GM18870 (cell line): ENCODE measurements around the gene TMUB2.
"Not testable (repeated sequence)": the region's sequence is repeated elsewhere in the genome, so short reads cannot be mapped to it uniquely, and the experiment has no call there.

Experiments
- ATAC-seq: cut with Tn5 transposase; IDR thresholded peaks from one replicate; pipeline ENCODE4 v1.9.1; 2021; ENCODE audit warnings: moderate library complexity; ENCODE audit not compliant: unreplicated experiment

The TMUB2 gene

DNA sequence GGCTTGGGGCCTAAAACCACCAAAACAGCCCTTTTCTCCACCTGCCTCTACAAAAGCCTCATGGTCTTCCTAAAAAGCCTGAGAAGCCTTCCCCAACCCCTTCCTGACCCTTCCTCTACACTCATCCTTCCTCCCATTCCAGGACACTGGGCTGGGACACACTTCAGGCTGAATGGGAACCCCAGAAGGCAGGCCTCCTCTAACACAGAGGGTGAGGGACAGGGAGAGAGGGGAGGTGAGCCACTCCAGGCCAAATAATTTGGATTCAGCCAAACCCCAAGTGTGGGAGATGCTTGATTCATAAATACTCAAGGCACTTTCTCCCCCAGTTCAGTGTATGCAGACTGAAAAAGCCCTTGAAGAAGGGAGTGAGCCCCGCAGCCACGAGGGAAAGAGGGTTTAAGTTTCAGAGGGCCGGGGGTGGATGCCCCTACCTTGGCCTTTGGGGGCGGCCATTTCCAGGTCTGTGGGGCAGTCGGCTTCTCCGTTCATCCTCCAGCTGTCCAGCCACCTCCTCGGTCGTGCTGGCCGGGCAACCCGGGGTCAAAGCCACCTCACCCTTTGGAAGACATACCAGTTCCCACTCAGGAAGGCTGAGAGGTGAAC is 31.1 kb downstream of the TMUB2 start:
- ATAC-seq, result no peak

DNA sequence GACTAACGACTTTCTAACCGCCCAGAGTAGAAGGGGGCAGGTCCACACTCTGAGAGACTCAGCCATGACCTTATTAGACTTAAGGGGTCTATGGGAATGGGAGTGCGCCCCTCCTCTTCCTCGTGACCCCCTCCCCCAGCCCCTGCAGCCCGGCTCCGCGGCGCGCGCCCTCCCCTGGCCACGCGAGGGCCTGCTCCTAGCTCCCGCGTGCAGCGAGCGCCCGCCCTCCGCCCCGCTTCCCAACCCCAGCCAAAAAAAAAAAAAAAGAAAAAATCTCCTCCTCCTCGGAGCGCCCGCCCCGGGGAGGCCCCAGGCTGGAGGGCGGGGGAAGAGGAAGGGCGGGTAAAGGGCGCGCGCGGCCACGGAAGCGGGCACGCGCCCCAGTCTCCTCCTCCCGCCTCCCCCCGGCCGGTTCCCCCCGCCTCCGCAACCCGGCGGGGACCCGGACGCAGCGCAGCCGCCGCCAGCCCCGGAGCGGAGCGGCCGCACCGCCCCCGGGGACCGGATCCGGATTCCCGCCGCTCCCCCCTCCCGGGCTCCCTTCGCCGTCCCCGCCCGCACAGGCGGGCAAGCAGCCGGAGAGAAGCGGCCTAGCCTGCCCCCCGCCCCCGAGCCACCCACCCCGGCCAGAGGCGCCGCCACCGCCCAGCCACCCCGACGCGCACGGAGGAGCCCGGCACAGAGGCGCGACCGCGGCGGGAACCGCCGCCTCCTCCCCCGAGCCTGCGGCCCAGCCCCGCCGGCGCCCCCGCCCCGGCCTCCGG is 31.8 kb downstream of the TMUB2 start:
- ATAC-seq, result no peak

- no peak for ATAC-seq
Observed at GRCh38 chr17:44219108-44219615, 32.4 kb downstream of the TMUB2 start.

DNA sequence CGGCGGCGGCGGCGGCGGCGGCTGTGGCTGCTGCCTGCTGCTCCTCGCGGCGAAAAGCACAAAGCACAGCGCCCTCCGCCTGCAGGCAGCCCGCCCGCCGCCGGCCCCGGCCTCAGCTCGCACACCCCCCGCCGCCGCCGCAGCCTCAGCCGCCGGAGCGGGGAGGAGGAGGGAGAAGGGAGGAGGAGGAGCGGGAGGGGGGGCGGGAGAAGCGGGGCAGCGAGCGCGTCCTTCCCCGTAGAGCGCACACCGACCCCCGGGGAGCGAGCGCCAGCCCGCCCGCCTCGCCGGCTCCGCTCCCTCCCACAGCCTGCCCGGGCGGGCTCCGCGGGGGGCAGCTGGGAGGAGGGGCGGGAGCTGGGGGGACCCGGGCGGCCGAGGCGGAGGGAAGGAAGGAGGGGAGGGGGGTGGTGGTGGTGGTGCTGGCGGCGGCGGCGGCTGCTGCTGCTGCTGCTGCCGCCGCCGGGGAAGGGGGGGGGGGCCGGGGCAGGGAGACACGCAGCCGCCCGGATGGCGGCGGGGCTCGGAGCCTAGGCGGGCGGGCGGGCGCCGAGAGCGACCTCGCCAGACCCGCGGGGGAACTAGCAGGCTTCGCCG is 32.9 kb downstream of the TMUB2 start, which contains the start of gene UBTF:
TSS of gene UBTF (minus strand) at position 60 of the 597 bp plus-strand sequence. CDS start 1,446 bp downstream, outside the sequence.
- ATAC-seq, result no peak

- ATAC-seq, result no peak
Observed at GRCh38 chr17:44220213-44221083, 33.7 kb downstream of the TMUB2 start.

- ATAC-seq, result no peak
Observed at GRCh38 chr17:44221084-44221861, 34.5 kb downstream of the TMUB2 start.

GRCh38 chr17:44221862-44222111 is 35.0 kb downstream of the TMUB2 start:
- no peak for ATAC-seq

DNA sequence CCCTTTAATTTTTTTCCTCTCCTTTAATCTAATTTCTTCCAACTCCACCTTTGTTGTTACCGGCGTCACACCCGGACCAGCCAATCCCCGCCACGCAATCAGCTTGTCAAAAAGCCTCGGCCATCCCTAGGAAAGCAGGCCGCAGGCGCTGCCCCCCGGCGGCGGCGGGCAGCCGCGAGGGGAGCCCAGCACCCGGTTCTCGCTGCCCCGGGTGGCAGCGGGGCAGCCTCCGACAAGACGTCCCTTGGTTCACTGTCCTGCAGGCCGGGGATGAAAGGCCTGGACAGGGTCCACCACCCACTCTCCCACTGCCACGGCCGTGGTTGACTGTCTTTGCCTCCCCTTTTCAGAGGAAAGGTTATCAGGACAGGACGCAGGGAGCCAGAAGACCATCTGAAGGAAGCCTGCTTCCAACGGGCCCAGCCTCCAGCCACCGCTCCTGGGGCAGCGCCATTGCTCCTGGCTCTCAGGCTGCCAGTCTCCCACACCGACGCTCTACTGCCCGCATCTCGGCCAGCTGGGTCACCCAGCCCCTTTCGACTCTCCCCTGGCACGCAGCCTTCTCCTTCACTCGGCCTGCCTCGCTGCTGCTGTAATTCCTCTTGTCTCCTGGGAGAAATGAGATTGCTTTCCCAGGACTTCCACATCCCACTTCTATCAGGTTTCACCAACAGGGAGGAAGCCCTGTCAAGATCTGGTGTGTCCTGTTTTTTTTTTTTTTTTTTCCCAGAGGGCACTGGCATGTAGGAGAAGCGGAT is 35.5 kb downstream of the TMUB2 start:
- ATAC-seq, result no peak

GRCh38 chr17:44223541-44224071 is 36.8 kb downstream of the TMUB2 start:
- no peak for ATAC-seq

- ATAC-seq, result no peak
Observed at GRCh38 chr17:44229090-44229489, 42.3 kb downstream of the TMUB2 start.

DNA sequence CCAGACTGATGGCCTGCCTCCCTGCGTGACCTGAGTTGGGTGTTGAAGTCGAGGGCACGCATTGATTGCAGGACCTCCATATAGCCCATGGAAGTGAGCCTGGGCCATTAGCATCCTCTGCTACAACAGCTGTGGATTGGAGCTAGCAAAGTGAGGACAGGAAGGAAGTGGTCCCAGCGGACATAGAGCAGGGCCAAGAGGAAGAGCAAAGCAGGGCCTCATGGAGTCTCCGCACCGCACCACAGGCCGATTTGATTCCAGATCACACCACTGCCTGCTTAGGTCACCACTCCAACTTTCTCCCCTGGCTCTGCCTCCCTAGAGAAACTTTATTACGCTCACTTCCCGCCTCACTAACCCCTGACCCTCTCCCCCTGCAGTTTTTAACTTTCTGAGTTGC is 43.4 kb downstream of the TMUB2 start:
- no peak for ATAC-seq

DNA sequence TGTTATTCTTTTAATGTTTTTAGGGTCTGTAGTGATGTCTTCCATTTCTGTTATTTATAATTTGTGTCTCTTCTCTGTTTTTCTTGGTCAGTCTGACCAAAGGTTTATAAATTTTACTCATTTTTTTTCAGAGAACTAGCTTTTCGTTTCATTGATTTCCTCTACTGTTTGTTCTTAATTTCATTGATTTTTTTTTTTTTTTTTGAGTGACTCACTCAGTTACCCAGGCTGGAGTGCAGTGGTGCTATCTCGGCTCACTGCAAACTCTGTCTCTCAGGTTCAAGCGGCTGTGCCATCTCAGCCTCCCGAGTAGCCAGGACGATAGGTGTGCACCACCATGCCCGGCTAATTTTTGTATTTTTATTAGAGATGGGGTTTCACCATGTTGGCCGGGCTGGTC is 45.3 kb downstream of the TMUB2 start:
- ATAC-seq, result no peak

GRCh38 chr17:44233582-44233981 is 46.8 kb downstream of the TMUB2 start:
- ATAC-seq, result no peak

DNA sequence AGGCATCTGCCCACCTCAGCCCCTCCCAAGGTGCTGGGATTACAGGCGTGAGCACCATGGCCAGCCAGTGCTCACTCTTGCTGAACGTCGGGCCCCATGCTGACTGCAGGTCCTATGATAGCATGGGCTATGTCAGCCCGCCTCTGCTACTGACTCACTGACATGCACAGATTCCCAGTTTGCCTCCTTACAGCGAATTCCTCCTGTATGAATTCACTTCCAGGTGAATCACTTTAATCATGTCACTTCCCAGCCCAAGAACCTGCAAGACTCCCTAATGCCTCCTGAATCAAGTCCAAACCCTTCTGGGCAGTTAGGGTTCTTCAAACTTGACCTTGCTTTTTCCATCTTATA is 48.8 kb downstream of the TMUB2 start:
- ATAC-seq, result no peak

DNA sequence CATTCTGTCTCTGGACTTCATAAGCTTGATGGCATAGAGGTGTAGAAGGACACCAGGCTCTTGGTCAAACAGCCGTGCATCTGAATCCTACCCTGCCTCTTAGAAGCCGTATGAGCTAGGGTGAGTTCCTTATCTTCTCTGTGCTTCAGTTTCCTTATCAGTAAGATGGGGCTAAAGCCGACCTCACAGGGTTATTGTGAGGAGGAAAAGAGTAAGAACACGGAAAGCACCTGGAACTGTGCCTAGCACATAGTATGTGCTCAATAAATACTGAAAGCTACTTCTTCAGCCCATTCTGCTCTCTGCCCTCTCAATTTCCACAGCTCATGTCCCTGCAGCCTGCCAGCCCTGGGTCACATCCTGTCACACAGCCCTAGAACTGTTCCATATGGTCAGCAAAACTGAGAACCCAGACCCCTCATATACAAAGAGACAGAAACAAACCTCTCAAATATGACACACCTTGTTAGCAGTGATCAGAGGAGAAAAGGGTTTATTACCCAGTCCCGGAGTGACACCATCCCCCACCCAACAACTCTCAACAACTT is 49.7 kb downstream of the TMUB2 start:
- ATAC-seq, result no peak

- not testable (repeated sequence) for ATAC-seq
Observed at GRCh38 chr17:44237886-44238285, 51.1 kb downstream of the TMUB2 start.

DNA sequence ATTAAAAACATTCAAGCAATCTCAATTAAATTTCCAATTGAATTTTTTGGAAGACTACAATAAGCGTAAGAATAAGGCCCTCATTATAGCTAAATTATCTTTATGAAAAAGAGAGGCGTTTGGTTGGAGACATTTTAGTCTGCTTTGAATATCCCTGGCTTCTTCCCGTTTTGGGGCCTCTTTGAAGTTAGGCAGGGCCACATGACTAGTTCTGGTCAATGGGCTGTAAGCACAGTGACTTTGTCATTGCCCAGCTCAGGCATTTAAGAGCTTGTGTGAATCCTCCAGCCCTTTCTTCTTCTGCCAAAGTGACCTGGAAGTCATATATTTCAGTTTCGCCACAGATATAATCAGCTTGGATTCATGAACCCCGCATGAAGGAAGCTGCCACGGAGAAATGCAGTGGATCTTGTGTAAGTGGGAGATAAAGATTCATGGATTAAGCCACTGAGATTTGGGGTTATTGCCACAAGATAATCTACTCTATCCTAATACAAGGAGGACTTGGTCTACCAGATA is 54.4 kb downstream of the TMUB2 start:
- ATAC-seq, result no peak
